ENCODE data around the gene GPR143. TPM values are rescaled to one million over a fixed set of nuclear protein-coding genes. Genes with fewer than 3 reads are reported as not detected.

Gene GPR143
- total and polyA plus RNA-seq, 2 experiments from 2014 or later, result 3.2 to 9.8 TPM

DNA sequence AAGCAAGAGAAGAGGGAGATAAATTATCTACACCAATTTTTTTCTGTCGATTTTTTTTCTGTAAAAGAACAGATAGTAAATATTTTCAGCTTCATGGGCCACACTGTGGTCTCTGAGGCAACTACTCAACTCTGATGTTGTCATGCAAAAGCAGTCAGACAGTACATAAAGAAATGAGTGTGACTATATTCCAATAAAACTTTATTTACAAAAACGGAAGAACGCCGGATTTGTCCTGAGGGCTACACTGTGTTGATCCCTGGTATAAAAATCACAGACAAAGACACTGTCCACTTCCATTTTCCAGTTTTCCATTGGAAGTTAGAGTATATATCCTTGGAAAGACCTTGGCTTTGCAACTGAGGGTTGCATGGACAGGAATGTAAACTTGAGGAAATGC, 18.0 kb downstream of the GPR143 start:
- no peaks in the 10 kb centered on the region for H3K9me2 ChIP-seq (replicated peaks; ENCODE audit: insufficient read depth)
- H3K4me3 ChIP-seq, result no peak overlapping the region
- no peaks in the 10 kb centered on the region for H3K4me1 ChIP-seq (ENCODE audit: insufficient read depth)
- no peaks in the 10 kb centered on the region for H4K20me1 ChIP-seq (ENCODE audit: insufficient read depth, poor library complexity, severe bottlenecking)
- H3K9me3 ChIP-seq (ENCODE audit: low read depth), result no peaks in the 10 kb centered on the region
- no peak overlapping the region for H3K4me2 ChIP-seq
- no peaks in the 10 kb centered on the region for H3K36me3 ChIP-seq (replicated peaks; ENCODE audit: insufficient read depth, low read depth)
- no peak for DNase-seq (ENCODE audit: low spot score)
- no peak overlapping the region for H2AFZ ChIP-seq
- no peaks in the 10 kb centered on the region for H3K27me3 ChIP-seq
- no peaks in the 10 kb centered on the region for H3K79me2 ChIP-seq
- no peak overlapping the region for H3K27ac ChIP-seq
- TF ChIP-seq, protein P1, sequence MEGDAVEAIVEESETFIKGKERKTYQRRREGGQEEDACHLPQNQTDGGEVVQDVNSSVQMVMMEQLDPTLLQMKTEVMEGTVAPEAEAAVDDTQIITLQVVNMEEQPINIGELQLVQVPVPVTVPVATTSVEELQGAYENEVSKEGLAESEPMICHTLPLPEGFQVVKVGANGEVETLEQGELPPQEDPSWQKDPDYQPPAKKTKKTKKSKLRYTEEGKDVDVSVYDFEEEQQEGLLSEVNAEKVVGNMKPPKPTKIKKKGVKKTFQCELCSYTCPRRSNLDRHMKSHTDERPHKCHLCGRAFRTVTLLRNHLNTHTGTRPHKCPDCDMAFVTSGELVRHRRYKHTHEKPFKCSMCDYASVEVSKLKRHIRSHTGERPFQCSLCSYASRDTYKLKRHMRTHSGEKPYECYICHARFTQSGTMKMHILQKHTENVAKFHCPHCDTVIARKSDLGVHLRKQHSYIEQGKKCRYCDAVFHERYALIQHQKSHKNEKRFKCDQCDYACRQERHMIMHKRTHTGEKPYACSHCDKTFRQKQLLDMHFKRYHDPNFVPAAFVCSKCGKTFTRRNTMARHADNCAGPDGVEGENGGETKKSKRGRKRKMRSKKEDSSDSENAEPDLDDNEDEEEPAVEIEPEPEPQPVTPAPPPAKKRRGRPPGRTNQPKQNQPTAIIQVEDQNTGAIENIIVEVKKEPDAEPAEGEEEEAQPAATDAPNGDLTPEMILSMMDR (IDR thresholded peaks at IDR 0.05; ENCODE audit: poor library complexity), result no peak
- TF ChIP-seq EZH2 (IDR thresholded peaks at IDR 0.05; ENCODE audit: borderline replicate concordance), result no peak
- 81% methylated on average over 4 of the region's 4 CpGs for WGBS (ENCODE audit: low lambda C conversion rate, missing lambda C conversion rate)

DNA sequence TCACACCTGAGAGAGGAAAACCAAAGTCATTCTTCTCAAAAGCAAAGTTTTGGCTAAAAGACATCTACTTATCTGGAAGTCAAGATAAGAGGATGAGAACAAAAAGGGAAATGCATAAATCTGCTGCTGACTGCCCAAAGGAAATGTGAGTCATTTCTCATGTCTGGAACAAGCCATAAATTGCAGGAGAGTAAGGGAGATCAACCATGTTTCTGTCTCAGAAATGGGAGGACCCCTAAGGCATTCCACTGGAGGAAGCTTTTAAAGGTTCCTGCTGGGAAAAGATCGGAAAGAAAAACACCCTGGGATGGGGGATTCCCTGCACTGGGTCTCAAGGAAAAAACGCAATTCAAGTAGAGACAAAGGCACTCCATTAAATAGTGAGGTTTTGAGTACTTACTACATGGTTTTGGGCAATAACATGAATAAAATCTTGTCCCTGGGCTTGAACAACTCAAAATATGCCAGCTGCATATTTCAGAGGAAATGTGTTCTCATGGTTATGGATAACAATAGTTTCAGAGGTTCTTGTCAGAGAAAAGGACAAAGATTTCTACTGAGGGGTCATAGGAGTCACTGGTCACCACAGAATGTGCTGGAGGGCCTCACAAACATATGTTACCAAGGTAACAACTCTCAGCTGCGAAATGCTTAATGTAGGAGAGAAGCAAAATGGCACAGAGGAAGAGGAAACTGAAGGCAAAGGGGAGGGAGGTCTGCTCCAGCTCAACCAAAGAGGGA, 19.3 kb downstream of the GPR143 start:
- no peaks in the 10 kb centered on the region for H3K36me3 ChIP-seq (replicated peaks; ENCODE audit: insufficient read depth, low read depth)
- H3K27ac ChIP-seq, result peak overlapping the region; percentile 66
- H3K4me1 ChIP-seq (ENCODE audit: insufficient read depth), result no peaks in the 10 kb centered on the region
- no peak for DNase-seq (ENCODE audit: low spot score)
- no peak overlapping the region for H3K4me3 ChIP-seq
- TF ChIP-seq EZH2phosphoT487 (IDR thresholded peaks at IDR 0.05; ENCODE audit: low read depth, severe bottlenecking, unreplicated experiment) (no peak), EZH2 (IDR thresholded peaks at IDR 0.05; ENCODE audit: borderline replicate concordance) (no peak)
- TF ChIP-seq, protein P1 (IDR thresholded peaks at IDR 0.05; ENCODE audit: poor library complexity), result no peak
- H3K4me2 ChIP-seq, result no peak overlapping the region
- WGBS (ENCODE audit: low lambda C conversion rate, missing lambda C conversion rate), result 36% methylated on average over 3 of the region's 3 CpGs
- H3K9me3 ChIP-seq (ENCODE audit: low read depth), result no peaks in the 10 kb centered on the region
- no peaks in the 10 kb centered on the region for H3K27me3 ChIP-seq
- H2AFZ ChIP-seq, result no peak overlapping the region
- no peaks in the 10 kb centered on the region for H3K9me2 ChIP-seq (replicated peaks; ENCODE audit: insufficient read depth)
- no peaks in the 10 kb centered on the region for H3K79me2 ChIP-seq
- H4K20me1 ChIP-seq (ENCODE audit: insufficient read depth, poor library complexity, severe bottlenecking), result no peaks in the 10 kb centered on the region

- no peak overlapping the region for H3K4me3 ChIP-seq
- H3K9me3 ChIP-seq (ENCODE audit: low read depth), result no peaks in the 10 kb centered on the region
- no peak overlapping the region for H3K4me2 ChIP-seq
- H3K4me1 ChIP-seq (ENCODE audit: insufficient read depth), result no peaks in the 10 kb centered on the region
- H3K27me3 ChIP-seq, result no peaks in the 10 kb centered on the region
- no peak overlapping the region for H2AFZ ChIP-seq
- no peaks in the 10 kb centered on the region for H3K9me2 ChIP-seq (replicated peaks; ENCODE audit: insufficient read depth)
- no peak for DNase-seq (ENCODE audit: low spot score)
- H3K36me3 ChIP-seq (replicated peaks; ENCODE audit: insufficient read depth, low read depth), result no peaks in the 10 kb centered on the region
- H3K27ac ChIP-seq, result peak overlapping the region; percentile 31
- no peaks in the 10 kb centered on the region for H3K79me2 ChIP-seq
- H4K20me1 ChIP-seq (ENCODE audit: insufficient read depth, poor library complexity, severe bottlenecking), result no peaks in the 10 kb centered on the region
- TF ChIP-seq EZH2phosphoT487 (IDR thresholded peaks at IDR 0.05; ENCODE audit: low read depth, severe bottlenecking, unreplicated experiment), result no peak
- WGBS (ENCODE audit: low lambda C conversion rate, missing lambda C conversion rate), result 71% methylated on average over 11 of the region's 11 CpGs
Measured at GRCh38 chrX:9745417-9746115, 20.1 kb downstream of the GPR143 start.

- H3K4me1 ChIP-seq (ENCODE audit: insufficient read depth), result no peaks in the 10 kb centered on the region
- no peak overlapping the region for H3K4me3 ChIP-seq
- no peaks in the 10 kb centered on the region for H3K9me3 ChIP-seq (ENCODE audit: low read depth)
- H2AFZ ChIP-seq, result no peak overlapping the region
- H3K27ac ChIP-seq, result no peak overlapping the region
- H3K4me2 ChIP-seq, result no peak overlapping the region
- no peak for TF ChIP-seq EZH2 (IDR thresholded peaks at IDR 0.05; ENCODE audit: borderline replicate concordance)
- no peak for TF ChIP-seq EZH2phosphoT487 (IDR thresholded peaks at IDR 0.05; ENCODE audit: low read depth, severe bottlenecking, unreplicated experiment)
- TF ChIP-seq, protein P1 (IDR thresholded peaks at IDR 0.05; ENCODE audit: poor library complexity), result no peak
- no peak for DNase-seq (ENCODE audit: low spot score)
- H3K9me2 ChIP-seq (replicated peaks; ENCODE audit: insufficient read depth), result no peaks in the 10 kb centered on the region
- no peaks in the 10 kb centered on the region for H4K20me1 ChIP-seq (ENCODE audit: insufficient read depth, poor library complexity, severe bottlenecking)
- H3K36me3 ChIP-seq (replicated peaks; ENCODE audit: insufficient read depth, low read depth), result no peaks in the 10 kb centered on the region
- WGBS (ENCODE audit: low lambda C conversion rate, missing lambda C conversion rate), result 68% methylated on average over 5 of the region's 5 CpGs
- H3K27me3 ChIP-seq, result no peaks in the 10 kb centered on the region
- H3K79me2 ChIP-seq, result no peaks in the 10 kb centered on the region
Measured at GRCh38 chrX:9739130-9739529, 26.5 kb downstream of the GPR143 start.

All from hepatocyte (in vitro differentiated cells).